Measurements from ENCODE around the gene PI4K2A.
A peak's percentile ranks its signal among the peaks of the same experiment; 100 is the strongest.

The PI4K2A gene

DNA sequence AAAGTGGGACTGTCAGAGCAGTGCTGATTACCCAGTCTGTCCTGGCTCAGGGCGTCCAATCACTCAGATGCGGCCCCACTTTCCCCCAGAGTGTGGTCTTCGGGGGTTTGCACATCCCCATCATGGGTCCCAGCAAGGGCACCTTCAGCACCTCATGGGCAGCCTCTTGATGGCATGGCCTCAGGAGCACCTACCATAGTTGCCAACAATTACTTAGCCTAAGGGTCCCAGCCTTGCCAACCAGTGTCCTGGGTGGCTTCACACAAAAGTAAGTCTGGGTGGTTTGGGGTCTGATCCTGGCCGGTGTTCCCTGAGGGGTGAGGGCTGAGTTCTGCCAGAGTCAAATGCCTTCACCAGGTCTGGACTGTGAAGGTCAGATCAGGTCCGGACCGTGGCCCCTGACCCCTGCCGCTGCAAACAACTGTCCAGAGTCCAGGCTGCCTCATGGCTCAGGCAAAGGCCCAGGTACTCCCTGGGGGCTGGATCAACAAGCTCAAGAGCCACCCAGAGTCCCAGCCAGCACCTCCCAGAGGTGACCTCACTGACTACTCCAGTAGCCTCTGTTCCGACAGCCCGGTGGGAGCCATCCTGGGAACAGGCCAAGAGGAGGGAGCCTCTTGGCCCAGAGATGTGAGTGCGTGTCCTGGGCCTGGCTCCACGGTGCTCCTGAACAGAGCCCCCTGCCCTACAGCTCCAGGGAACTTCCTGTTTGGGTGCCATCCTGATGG, 66.8 kb downstream of the PI4K2A start:
- no peak for DNase-seq (ENCODE audit: low spot score)

DNA sequence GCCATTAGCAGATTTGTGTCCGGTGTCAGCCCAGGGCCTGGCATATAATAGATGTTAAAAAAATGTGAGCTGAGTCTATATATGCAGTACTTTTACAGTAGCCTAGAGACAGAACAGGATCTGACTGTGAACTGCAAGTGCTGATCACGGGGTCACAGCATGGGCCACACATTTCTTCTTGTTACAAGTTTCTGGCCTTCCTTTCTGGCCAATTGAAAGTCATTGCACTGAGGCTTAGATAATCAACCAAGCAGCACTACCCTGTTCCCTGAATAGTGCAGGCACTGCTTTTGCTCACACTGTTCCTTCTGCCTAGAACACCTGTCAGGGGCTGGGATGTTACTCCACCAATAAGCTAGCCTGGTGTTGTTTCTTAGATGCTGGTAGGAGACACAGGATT, 67.7 kb downstream of the PI4K2A start:
- DNase-seq (ENCODE audit: low spot score) = no peak

DNA sequence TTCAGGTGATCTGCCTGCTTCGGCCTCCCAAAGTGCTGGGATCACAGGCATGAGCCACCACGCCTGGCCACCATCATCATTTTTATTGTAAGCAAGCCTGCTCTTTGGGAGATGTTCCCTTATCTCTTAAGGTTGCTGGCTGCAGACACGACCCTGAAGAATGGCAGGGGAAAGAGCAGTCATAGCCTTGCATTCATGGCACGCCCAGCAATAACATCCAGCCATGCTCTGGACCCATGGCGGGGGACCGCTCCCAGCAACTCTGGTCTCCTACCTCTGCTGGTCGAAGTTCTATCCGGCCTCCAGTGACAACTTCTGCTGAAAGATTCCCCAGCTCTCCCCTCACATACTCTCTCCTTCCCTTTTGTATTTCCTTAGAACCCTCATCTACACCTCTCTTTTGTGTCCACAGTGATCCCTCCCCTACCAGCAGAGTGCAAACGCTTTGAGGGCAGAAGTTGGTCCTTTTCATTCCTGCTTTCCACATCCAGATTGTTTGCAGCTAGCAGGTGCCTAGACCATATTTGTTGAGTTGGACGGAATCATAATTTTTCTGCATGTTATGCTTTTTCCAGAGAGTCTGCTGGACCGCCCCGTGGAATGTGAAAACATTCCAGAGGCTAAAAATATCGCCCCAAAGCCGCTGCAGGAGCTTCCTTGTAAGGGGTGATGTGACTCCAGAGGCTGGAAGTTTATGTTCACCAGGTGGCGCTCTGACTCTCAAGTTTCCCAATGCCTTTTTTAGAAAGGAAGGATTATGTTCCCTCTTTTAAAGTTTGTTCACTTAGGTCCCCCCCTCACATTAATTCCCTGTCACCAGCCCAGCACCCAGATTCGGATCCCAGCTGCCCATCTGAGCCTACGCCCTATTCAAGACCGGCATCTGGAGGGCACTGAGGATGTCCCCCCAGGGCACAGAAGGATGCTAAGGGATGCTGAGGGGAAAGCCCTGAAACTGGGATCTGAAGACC, 68.8 kb downstream of the PI4K2A start:
- peak; percentile 53 for DNase-seq (ENCODE audit: low spot score)

DNA sequence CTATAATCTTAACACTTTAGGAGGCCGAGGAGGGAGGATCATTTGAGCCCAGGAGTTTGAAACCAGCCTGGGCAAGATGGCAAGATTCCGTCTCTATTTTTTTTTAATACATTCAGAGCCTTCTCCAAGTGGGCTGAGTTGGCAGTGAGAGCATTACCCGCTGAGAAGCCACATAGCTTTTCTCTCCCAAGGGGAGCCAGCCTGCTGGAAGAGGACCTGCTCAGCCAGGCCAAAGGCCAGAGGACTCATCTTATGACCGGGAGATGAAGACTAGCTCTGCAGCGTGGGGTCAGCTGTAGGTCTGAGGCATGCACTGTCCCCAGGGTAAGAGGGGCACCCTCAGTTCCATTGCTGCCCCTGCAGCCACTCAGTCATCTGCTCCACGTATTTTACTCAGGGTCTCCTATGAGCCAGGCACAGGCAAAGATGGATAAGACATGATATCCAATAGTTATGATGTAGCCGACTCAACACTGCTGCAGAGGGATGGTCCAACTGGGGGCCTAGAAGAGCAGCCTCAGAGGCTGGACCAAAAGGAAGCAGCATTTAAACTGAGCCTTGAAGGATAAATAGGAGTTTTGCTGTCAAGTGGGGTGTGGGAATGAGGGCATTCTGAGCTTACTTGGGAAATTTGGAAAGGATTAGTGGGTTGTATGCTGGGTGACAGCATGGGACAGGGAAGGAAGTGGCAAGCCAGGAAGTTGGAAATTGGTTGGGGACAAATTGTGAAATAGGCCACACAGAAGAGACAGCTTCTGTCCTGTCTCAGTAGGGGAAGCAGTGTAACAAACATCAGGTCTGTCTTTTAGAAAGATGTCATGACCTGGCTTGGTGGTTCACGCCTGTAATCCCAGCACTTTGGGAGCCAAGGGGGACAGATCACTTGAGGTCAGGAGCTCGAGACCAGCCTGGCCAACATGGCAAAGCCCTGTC, 71.4 kb downstream of the PI4K2A start:
- no peak for DNase-seq (ENCODE audit: low spot score)

DNA sequence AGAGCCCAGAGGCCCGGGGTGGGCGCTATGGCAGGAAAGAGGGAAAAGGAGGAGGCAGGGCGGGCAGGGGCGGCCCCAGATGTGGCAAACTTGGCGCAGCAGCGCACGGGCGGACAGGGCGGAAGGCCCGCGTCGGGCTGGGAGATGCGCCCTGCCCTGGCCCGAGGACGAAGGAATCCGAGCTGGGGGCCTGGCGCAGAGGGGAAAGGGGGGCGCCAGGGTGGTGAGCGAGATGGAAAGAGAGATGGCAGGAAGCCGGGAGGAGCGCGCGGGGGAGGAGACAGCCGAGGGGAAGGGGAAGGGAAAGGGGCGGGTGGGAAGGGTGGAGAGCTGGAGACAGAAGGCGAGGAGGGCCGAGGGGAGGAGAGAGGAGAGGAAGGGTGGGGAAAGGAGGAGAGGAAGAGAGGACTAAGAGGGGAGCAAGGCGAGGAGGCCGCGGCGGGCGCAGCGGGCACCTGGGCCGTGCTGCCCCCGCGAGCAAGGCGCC, 72.9 kb downstream of the PI4K2A start, which contains the start of gene MARVELD1:
Gene MARVELD1 (plus strand): TSS at position 392 of the 487 bp plus-strand sequence. CDS start 147 bp downstream, outside the sequence.
- DNase-seq (ENCODE audit: low spot score) = no peak

DNA sequence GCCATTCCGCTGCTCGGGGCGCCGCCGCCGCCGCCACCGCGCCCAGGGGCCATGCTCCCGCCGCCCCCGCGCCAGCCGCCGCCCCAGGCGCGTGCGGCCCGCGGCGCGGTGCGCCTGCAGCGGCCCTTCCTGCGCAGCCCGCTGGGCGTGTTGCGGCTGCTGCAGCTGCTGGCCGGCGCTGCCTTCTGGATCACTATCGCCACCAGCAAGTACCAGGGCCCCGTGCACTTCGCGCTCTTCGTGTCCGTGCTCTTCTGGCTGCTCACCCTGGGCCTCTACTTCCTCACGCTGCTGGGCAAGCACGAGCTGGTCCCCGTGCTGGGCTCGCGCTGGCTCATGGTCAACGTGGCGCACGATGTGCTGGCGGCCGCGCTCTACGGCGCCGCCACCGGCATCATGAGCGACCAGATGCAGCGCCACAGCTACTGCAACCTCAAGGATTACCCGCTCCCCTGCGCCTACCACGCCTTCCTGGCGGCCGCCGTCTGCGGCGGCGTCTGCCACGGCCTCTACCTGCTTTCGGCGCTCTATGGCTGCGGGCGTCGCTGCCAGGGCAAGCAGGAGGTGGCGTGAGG, 73.4 kb downstream of the PI4K2A start:
- DNase-seq (ENCODE audit: low spot score) = peak; percentile 69

DNA sequence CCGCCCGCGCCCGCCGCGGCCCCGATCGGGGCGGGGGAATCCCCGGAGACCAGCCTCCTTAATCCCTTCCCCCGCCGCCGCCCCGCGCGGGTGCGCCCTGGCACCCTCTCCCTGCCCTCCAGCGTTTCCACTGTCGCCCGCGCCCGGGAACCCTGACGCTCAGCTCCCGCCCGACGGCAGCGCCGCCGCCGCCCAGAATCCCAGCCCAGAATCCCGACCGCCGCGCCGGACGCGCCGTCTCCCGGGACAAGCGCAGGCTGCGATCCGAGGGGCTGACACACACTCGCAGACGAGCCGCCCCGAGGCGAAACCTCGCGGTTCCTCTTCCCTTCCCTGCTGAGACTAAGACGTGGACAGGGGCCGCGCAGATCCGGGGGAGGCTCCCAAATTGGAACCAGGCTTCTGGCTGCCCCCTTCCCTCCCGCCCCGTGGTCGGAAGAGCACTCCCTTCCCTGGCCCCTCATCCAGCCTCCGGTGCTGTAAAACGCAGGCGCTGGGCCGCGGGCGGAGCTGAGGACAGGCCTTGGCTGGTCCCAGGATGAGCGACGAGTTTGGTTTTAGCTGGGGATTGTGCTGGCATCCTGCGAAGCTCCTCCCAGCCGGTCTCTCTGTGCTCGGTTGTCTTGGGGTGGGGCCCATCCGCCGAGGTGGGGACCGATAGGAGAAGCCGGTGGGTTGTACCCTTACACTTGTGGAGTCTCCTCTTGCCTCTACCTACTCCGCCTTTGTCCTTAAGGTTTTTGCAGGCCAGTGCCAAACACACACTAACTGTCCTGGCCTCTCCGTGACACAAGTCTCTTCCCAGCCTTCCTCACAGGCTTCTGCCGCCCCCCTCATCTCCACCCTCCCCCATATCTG, 74.2 kb downstream of the PI4K2A start:
- peak; percentile 63 for DNase-seq (ENCODE audit: low spot score)

DNA sequence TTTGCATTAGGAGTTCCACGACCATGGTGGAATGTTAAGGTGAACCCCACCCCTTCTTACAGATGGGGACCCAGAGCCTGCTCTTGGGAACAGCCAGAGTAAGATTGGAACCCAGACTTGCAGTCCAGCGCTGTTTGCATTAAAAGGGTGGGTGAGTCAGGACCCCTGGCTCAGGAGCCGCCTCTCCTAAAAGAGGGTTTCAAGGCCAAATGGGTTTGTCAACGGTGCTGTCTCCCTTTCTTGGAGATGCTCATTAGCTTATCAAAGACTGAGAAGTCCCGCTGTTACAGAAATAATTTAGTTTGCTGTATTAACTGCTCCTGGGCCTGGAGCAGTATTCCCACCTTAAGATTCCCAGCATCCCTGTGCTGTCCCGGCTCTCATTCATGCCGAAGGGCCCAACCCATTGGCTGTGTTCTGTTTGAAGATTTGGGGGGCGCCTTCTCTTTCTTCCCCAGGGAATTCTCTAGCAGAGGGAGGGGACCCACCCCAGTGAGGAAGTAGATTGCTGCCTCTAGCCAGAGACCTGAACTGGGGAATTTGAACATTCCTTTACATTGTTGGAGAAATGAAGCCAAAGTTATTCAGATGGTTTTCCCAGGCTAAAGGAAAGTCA, 74.9 kb downstream of the PI4K2A start:
- DNase-seq (ENCODE audit: low spot score) = no peak

DNA sequence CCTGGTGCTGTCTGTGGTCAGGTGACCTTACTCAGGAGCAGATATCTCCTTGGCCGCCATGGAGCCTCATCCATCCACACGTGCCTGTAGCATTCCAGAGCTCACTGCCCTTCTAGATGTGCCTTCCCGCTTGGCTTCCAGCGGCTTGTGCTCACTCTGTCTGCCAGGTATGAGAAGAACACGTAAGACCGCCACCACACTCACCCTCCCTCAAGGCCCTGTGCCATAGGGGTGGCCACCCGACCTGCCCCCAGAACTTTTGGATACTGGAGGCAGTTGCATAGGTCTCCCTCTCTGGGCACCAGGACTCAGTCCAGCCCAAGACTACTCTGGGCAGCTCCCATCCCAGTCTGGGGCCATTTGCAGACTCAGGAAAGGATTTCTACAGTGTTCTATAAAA, 77.2 kb downstream of the PI4K2A start:
- no peak for DNase-seq (ENCODE audit: low spot score)

DNA sequence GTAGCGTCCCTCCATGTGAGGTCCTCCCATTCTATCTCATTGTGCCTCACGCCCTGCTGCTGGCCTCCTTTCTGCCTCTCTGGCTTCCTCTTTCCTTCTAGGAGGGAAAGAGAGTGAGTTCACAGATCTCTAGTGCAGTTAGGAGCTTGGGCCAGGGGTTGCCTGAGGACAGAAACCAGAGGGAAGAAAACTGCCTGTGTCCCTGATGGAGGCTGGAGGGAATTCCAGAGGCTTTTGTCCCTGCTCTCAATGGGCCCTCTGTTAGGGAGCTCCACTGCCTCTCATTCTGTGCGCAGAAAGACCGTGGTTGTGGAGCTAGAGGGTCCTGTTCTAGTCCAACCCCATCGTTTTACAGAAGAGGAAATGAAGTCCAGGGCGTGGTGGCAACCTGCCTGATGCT, 77.7 kb downstream of the PI4K2A start:
- DNase-seq (ENCODE audit: low spot score) = no peak

DNA sequence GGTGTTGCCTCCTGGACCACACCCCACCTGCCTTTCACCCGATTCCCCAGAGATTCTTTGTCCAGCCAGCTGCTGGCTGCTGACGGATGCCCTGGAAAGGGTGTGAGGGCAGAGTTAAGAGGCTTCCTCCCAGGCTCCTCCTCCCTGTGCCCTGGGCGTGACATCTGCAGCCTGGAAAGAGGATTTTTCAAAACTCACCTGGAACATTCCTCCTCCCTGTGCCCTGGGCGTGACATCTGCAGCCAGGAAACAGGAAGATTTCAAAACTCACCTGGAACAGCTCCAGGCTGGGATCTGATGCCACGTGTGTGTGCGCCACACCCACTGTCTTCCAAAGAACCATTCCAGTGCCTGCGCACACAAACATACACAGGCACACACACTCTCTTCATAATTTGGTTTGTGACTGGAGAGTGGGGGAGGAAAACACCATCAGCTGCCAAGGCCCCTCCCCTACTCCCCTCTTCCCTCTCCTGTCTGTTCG, 78.2 kb downstream of the PI4K2A start:
- DNase-seq (ENCODE audit: low spot score) = no peak

DNA sequence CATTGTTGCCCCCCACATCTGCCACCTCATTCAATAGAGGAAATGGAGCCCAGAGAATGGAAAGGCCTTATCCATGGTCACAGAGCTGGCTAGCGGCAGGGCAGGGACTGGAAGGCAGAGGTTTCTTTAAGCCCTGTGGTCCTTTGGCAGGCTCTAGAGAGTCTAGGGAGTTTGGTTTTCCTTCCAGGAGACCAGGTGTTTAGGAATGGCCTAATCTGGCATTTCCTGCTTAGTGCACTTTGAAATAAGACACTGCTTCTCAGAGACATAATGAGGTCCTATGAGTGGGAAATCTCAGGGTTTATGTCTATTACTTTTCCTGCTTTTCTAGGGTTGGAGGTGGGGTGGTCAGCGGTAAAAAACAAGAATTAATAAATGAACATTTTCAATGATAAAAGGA, 79.1 kb downstream of the PI4K2A start:
- DNase-seq (ENCODE audit: low spot score) = no peak

DNA sequence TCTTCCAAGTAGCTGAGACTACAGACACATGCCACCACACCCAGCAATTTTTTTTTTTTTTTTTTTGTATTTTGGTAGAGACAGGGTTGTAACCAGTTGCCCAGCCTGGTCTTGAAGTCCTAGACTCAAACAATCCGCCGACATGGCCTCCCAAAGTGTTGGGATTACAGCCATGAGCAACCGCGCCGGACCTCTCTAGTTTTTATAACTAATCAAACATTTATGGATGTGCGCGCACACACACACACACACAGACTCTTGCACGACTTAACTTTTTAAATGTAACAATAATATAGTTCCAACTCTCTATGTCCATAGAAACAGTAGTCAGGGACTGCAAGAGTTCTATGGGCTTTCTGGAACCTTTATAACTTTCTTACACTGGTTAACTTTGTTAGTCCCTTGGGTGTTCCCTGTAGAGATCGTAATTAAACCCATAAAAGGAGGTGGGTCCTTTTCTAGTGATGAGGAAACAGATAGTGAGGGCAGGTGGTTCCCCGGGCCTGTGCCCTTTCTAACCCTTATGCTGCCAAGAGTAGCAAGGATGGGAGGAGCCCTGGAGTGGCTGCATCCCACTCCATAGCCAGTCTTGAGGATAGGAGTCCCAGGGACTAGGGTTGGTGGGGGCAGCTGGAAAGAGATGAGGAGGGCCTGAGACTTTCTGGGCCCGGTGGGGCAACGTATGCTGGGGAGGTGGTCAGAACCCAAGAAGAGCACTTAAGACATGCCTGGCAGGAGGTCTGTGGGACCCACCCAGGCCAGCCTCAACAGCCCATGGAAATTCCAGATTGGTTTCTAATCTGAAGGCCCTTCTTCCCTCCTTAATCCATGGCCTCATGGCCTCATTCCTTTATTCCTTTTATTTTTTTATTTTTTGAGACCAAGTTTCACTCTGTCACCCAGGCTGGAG, 81.7 kb downstream of the PI4K2A start:
- no peak for DNase-seq (ENCODE audit: low spot score)

DNA sequence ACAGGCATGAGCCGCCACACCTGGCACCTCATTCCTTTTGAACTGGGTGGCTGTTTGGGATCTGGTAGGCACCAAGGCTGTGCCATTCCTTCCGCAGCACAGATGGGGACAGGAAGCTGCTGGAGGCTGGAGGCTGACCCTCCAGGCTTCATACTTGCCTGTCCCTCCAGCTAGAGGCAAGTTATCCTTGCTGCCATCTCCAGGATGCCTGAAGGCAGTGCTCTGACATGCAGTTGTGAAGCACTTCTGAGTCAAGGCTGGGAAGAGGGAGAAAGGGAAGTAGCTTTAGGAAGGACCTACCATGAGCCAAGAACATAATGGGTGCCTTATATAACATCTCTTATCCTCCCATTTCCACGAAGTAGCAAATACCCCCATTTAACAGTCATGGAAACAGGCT, 82.5 kb downstream of the PI4K2A start:
- DNase-seq (ENCODE audit: low spot score) = no peak

DNA sequence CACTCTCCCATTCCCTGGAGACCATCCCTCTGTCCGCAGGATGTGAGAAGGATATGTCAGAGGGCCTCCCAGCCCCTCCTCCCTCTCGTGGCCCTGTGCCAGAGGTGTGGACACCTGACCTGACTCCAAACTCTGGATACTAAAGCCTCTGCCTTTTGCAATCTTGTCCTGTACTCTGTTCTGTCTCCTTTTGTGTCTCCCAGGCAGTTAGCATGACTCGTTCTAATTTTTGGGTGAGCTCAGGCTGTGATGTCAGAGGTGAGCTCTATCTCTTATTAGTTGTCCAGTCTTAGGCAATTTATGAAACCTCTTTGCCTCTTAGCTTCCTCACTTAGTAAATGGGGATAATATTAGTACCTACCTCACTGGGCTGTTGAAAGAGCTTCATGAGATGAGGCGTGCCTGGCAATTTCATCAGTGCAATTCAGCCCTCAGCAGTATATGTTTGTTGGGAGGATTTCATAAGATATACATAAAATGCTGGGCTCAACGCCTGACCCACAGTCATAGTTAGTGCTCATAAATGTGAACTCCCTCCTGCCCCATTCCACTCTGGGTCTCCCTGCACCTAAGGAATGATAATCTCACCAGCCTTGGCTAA, 84.0 kb downstream of the PI4K2A start:
- no peak for DNase-seq (ENCODE audit: low spot score)

Data from kidney capillary endothelial cell (primary cell).